Anterior cingulate cortex (tissue), 58 donors: ENCODE results near the gene LAMA4.
A peak's percentile ranks its signal among the peaks of the same experiment; 100 is the strongest.

Experiments
- DNase-seq, 58 donors: peaks; one replicate each; lab custom pipeline; 2025; lab: John Stamatoyannopoulos, UW

Gene LAMA4

DNA sequence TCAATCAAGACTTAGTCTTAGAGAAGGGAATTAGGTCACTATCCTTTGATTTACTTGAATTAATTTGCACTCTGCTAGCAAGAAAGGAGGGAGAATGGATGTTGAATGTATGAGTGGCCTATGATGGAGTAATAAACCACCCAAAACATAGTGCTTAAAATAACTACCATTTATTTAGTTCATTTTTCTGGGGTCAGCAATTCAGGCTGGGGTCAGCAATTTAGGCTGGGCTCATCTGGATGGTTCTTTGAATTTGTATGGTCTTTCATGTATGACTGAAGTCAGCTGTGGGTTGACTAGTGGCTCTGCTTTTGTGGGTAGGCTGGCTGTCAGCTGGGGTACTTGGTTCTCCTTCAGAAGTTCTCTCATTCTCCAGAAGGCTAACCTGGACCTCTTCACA lies 21.0 kb upstream of the LAMA4 start:
- DNase-seq: no peak

DNA sequence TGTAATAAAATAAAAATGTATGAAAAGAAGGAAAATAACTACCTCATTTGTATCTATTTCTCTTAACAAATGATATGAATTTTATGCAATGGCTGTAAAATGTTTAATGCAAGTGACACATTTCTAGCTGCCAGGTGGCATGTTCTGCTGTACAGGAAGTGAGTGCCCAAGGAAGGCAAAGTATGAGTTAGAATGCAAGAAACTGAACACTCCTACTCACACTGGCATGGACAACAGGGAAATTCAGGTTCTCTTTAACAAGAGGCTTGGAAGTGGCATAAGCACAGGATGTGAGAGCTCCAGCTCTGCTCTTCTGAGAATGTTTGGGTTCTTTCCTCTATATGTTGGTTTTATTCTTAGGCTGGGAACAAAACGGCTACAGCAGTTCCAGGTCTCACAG lies 20.4 kb upstream of the LAMA4 start:
- peak in 7 of 58 donors; percentile 9 to 59 (median 22) for DNase-seq

DNA sequence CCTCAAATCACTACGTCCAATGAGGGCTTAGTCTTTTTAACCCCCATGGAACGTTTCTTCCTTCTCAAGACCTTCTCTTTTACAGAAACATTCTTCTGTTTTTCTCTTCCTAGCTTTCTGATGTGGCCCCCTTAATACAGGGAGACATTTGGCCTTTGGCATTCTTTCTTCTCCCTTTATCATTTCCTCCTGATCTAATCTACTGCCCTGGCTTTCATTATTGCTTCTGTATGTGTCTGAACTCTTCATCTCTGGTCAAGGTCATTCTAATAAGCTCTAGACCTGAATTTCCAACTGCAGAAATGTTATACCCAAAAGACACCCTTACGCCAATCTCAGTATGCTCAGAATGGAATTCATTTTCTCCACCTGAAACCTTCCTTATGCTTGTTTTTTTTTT lies 18.4 kb upstream of the LAMA4 start:
- DNase-seq: no peak

DNA sequence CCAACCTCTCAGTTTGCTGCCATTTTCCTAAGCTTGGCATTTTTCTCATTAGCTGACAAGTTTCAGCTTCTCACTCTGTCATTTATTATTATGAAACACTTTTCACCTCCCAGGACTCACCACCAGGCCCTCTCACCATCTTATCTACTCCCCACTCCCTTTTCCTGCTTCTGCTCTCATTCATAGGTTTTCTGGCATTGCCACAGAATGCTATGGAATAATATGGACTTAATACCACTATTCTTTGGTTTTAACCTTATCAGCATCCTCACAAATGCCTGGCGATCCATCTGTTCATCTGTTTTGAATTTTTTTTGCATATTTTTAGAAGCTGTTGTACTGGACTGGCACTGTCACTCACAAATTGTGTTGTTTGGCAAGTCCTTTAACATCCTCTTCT lies 16.4 kb upstream of the LAMA4 start:
- DNase-seq: no peak

DNA sequence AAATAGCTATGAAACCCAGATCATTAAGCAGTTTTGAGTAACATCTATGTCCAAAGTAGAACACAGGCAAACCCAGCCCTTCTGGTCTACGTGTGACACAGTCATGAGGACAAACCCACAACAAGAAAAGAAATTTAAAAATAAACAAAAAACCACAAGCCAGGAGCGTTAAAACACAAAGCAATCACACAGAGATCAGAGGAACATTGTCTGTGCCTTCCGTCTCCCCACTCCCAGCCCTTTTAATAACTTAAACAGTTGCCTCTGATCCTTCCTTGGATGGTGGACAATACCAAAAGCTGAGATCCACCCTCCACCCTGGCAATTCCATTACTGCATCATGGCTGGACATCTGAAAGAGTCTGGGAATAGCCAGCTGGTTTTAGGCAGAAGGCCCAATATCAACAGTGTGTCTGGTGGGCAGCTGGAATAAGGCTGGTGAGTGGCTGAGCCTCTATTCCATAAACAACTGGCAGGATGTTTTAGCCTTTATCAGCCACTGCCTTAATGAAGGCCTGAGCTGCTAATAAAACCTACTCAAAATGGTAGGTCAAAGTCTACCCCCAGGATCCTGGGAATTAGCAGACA lies 15.7 kb upstream of the LAMA4 start:
- no peak for DNase-seq

DNA sequence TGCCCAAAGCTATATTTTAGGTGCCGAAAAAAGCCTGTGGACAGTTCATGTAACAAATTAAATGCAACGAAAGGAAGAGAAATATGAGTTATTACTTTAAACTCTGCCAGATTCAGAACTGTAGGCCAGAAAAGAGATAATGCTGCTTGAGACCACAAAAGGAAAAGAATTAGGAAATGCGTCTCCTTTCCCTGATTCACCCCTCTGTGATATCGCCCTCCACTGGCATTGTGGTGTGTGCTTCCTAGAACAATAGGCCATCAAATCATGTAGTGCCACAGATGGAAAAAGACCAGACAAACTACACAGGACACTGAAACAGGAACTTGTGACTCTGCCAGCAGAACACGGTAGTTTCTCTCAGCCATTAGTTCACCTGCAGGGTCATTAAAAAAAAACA lies 14.7 kb upstream of the LAMA4 start:
- DNase-seq: no peak

DNA sequence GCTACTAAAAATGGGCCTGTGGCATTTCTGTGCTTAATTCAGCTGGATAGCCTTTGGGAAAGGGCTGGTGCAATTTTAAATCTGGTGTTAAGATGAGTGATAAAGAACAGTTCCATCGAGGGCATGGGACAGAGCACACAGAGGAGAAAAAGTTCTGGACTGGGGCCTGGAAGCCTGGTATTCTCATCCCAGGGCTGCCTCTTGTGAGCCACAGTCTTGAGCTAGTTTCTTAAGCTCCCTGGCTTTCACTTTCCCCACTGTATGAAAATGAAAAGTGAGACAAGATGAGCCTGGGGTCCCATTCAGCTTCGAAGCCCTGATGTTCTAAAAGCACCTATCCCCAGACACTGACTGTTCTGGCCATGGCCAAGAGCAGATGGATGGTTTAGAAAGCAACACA lies 14.3 kb upstream of the LAMA4 start:
- DNase-seq: no peak

DNA sequence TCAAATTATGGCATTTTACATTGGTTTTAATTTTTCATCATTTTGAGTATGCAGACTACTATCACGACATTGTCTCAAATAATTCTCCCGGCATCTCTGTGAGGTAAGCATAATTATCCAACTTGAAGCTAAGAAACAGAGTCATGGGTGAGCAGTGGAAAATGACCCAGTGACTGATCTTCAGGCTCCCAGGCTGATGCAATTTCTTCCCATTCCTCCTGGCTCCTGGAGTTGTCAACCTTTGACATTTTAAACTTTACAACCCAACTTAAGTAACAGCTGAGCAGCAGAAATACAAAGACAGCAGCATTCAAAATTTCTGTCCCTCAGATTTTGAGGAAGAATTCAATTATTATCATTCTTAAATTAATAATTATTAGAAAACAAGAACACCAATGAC lies 13.7 kb upstream of the LAMA4 start:
- DNase-seq: no peak

DNA sequence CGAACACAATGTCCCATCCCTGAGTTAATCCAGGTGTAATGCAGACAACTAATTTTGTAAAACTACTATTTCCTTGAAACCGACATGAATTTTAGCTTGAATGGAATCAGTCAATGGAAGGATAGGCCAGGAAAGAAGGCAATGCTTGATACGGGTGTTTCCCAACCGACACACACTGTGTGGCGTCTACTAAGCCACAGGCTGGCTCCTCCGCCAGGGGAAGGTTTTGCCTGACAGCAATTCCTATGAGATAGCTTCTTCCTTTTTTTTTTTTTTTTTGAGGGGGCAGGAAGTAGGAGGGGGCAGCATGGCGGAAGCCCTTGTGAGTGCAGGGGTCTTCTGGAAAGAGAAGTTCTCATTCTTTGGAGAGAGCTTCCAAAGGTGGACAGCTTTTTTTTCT lies 12.0 kb upstream of the LAMA4 start:
- no peak for DNase-seq

DNA sequence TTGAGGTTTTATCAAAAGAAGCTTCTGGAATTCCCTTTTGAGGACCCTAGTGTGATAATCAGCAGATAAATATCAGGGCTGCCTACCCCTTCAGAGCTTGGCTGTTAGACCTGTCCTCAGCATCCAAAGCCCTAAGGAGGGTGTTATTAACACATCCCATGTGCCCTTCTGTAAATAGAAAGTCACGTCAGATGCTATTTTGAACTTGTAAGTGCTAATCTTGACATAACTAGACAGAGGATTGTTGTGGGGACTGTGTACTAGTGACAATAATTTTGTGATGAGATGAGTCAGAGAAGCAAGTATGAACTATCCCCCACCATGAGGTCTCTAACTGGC lies 4.9 kb upstream of the LAMA4 start:
- DNase-seq: no peak

DNA sequence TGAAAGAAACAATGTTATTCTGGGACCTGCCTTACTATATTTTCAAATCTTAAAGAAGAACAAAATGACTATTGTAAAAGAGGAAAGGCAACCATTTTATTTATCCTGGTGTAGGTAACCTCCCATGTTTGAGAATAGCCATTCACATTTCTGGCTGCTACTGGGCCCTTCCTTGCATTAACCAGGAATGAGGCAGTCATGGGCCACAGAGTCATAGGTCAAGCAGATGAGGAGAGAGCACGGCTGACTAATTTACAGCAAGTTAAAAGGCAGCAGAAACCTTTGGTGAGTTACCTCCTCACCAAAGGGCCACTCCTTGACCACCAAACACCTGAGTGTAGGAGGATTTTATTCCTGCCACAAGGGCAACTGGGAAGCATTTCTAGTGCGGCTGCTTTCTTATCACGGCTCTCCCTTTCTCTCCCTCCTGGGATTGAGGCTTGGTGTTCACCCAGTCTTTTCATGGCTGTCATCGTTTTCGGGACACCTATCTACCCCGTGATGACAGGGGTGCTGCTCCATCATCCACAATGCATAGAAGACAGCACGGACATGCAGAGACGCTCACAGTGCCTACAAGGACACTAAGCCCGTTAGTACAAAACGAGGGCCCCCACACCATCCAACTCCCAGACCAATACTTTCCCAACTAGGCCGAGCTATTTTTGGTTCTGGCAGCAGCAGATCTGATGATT lies 4.4 kb upstream of the LAMA4 start:
- DNase-seq: no peak

DNA sequence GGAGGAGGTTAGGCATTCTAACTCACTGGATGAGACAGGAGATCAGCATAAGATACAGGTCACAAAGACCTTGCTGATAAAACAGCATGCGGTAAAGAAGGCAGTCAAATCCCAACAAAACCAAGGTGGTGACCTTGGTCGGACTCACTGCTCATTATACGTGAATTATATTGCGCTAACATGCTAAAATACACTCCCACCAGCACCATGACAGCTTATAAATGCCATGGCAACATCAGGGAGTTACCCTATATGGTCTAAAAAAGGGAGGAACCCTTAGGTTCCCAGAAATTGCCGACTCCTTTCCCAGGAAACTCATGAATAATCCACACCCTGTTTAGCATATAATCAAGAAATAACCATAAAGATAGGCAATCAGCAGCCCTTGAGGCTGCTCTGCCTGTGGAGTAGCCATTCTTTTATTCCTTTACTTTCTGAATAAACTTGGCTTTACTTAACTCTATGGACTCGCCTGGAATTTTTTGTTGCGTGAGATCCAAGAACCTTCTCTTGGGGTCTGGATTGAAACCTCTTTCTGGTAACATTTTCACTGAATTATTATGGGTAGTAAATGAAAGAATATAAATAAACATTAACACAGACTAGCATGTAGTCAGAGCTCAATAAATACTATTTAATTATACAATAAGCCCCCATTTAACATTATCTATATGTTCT lies 3.0 kb upstream of the LAMA4 start:
- DNase-seq: no peak

DNA sequence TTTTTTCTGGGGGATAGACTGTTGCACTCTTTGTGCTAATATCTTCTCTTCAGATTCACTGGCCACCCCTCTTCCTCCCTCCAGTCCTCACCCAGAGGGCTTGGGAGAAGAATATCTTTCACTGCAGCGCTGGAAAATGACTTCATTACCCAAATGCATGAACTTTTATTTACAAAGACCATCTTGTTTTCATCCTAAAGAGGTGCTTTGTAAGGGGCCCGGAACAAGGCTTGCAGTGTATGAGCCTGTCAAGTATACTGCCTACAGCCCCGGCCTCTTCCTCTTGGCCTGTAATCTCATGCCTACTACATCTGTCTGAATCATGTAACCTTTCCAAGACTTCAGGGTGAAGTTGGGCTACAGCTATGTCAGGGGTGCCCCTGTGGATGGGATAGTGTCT lies 554 bp upstream of the LAMA4 start:
- DNase-seq: peak in 11 of 58 donors; percentile 6 to 32 (median 13)

DNA sequence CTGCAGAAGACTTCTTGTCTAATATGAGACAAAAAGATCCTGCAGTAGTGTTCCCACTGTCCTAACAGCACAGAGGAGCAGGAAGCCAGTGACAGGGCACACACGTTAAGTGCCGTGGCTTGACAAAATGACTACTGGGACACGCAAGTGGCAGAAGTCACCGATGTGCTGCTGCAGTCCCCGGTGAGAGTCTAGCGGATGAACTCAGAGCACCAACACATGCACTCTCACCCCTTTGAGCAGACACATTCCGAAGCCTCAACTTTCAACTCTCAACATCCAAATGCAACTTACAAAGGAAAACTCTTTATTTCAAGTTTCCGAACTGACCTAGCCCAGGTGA lies 898 bp downstream of the LAMA4 start:
- DNase-seq: no peak

DNA sequence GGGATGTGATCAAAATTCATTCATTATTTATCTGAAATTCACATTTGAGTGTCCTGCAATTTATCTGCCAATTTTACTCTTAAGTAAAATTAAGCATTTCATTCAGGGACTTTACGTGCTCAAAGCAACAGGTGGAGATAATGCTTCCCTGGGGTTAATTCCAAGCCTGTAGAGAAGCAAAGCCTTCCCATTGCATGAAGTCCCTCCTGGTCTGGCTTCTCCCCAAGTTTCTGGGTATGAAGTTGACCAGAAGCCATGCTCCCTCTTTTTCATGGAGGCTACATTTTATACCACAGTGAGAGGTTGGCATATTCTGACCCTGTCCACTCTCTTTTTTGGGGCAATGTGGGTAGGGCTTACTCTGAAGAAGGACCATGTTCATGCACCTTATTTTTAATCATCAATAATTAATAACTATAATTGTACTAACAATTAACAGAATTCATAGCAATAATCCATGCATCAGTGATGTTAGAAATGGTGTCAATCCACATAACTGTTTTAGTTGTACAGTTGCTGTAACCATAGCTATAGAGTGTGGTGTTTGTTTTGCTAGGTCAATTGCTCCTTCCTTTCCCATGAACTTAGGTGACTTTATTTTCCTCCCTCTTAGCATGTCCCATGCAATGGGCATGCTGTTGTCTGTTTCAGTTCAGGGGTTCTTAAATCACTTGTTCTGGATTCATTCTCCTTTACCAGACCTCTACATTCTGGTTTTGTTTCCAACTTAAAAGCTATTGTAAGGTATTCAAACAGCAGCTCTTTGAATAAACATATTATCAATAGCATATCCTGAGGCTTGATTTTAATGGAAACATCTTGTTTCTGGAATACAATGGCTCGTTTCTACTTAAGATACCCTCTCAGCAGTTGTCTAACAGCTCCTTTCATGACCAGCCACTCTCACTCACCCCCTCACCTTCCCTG lies 1.5 kb downstream of the LAMA4 start:
- DNase-seq: no peak

DNA sequence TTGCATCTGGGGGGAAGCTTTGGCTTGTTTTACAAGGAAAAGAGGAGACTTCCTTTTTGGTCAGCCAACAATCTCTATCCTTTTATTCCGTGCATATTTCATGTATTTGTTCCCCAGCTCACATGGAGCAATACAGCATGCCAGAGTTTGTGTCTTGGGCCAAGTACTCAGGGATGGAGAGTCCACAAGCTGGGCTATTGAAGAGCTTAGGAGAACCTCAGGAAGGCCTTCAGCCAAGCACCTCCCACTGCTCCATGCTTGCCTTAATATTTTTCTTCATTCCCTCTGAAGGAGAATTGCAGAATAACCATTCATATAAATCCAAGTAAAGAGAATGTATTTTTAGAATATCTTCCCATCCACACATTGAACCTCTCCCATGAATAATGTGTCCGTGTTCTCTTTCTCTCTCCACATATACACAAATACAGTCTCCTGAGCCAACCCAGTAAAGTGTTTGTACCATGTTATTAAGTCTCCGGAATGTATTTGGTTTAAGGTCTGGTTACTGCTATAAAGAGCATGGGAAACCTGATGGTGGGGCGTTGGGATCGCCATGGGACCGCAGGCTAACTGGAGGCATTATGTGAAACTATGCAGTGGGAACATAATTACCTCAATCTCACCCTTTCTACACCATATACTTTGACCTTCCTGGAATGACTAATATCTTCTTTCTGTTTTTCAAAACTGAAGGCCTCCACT lies 3.0 kb downstream of the LAMA4 start:
- DNase-seq: peak in 1 of 58 donors; percentile 2

DNA sequence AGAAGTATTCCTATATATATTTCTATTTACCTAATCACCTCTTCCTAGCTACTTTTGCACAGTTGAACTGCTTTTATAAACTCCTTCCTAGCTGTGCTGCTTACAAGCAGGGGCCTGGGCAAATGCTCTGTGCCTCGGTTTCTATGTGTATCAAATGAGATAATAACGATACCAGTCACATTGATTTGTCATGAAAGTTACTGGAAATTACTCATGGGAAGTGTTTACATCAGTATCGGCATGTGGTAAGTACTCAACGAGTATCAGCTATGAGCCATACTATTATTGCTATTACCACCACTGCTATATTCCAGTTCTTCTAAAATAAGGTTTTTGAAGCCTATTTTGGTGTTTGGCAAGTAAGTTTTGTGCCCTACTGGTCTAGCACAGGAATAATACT lies 4.9 kb downstream of the LAMA4 start:
- DNase-seq: no peak

DNA sequence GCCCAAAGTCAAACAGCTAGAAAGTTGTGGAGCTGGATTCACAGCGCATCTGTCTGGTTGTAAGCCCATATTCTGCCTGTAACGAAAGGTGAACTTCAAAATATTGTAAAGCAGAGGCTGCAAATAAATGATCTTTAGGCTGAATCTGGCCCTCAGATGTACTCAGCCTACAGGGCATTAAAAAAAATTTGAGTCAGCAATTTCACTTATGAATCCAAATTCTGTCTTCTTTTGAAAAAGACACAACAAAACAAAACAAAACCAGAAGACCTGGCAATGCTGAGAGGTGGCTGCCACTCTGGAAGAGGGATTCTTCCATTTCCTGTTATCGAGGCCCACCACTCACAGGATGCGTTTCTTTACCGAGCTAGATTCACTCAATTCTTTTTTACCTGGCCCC lies 7.1 kb downstream of the LAMA4 start:
- no peak for DNase-seq

DNA sequence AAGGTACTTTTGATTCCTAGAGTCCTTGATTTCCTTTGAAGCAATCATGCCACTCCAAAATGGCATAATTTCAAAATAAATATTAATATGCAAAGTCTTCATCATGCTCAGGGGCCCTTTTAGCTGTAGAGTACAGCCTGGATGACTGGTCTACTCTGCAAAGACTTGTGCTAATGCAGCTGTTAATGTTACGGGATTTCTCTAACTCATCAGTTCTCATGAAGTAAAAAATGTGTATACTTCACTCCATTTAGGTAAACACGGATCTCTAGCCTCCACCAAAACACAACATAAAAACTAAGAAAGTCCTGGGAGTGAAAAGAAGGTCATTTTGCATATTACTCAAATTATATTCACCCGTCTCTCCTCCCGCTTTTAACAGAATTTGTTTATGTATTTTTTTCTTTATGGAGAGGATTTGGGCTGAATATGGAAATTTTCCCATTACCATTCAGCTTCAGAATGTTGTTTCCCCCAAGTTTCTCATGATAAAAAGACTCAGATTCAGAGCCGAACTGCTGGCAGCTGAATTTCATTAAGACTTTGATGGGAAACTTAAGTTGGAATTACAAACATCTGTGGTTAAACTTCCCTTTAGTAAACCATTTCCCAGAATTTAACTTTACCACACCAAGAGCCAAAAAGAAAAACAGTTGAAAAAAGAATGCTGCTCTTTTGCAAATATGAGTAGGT lies 8.7 kb downstream of the LAMA4 start:
- no peak for DNase-seq
